NB4 (cell line): Measurements from ENCODE around the gene TMCO1.

Source experiments
- POLR2A ChIP-seq: IDR thresholded peaks from 2 replicates; pipeline ENCODE4 v1.6.1; 2011; ENCODE audit warnings: mild to moderate bottlenecking; ENCODE audit not compliant: insufficient read length; ENCODE audit errors: extremely low read depth
- TF ChIP-seq, protein P1 (sequence below): IDR thresholded peaks from one replicate; pipeline ENCODE4 v1.5.1; 2012; ENCODE audit warnings: low read depth, low read length
- TF ChIP-seq, protein P2 (sequence below): IDR thresholded peaks from 2 replicates; pipeline ENCODE4 v1.6.1; 2011; ENCODE audit warnings: low read depth, low read length

DNA sequence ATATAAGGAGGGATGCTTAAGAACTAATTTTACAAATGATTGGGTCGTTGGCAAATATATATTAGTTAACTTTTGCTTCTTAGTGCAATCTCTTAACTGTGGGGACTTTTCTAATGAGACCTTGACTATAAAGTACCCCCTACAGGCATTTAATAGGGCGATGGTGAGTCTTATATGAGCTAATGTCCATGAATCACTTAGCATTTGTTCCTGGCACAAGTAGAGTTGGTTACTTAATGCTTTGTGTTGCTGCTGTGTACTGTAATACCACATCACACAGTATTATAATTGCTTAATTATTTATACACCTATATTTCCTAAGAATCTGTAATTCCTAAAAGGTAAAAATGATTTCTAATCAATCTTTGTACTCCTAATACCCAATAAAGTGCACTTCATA lies 25.3 kb upstream of the TMCO1 start:
- TF ChIP-seq, protein P1, sequence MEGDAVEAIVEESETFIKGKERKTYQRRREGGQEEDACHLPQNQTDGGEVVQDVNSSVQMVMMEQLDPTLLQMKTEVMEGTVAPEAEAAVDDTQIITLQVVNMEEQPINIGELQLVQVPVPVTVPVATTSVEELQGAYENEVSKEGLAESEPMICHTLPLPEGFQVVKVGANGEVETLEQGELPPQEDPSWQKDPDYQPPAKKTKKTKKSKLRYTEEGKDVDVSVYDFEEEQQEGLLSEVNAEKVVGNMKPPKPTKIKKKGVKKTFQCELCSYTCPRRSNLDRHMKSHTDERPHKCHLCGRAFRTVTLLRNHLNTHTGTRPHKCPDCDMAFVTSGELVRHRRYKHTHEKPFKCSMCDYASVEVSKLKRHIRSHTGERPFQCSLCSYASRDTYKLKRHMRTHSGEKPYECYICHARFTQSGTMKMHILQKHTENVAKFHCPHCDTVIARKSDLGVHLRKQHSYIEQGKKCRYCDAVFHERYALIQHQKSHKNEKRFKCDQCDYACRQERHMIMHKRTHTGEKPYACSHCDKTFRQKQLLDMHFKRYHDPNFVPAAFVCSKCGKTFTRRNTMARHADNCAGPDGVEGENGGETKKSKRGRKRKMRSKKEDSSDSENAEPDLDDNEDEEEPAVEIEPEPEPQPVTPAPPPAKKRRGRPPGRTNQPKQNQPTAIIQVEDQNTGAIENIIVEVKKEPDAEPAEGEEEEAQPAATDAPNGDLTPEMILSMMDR: no peak
- TF ChIP-seq POLR2A: no peak
- TF ChIP-seq, protein P2, sequence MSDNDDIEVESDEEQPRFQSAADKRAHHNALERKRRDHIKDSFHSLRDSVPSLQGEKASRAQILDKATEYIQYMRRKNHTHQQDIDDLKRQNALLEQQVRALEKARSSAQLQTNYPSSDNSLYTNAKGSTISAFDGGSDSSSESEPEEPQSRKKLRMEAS: no peak
